Muscle layer of colon (tissue), 2 donors: ENCODE results near the gene BICDL2.
"Not testable (repeated sequence)": the region's sequence is repeated elsewhere in the genome, so short reads cannot be mapped to it uniquely, and the experiment has no call there.

Experiments used
- H3K27ac ChIP-seq: one replicate; pipeline ENCODE4 v1.7.0; 2013; ENCODE audit warnings: low read depth, mild to moderate bottlenecking, low read length, moderate library complexity
- H3K27me3 ChIP-seq, 2 donors: one replicate each; pipeline ENCODE4 v1.7.0; 2013; ENCODE audit warnings: low read length in 2 of 2, mild to moderate bottlenecking in 2 of 2; ENCODE audit not compliant: insufficient read depth in 2 of 2, control insufficient read depth in 1 of 2
- H3K36me3 ChIP-seq: one replicate; pipeline ENCODE4 v1.7.0; 2013; ENCODE audit warnings: mild to moderate bottlenecking, low read length; ENCODE audit not compliant: insufficient read depth
- H3K4me1 ChIP-seq: one replicate; pipeline ENCODE4 v1.7.0; 2013; ENCODE audit warnings: mild to moderate bottlenecking, low read length; ENCODE audit not compliant: insufficient read depth
- H3K4me3 ChIP-seq, 2 donors: one replicate each; pipeline ENCODE4 v1.7.0; 2013; ENCODE audit warnings: low read length in 2 of 2, low read depth in 1 of 2, mild to moderate bottlenecking in 1 of 2, moderate library complexity in 1 of 2
- H3K9ac ChIP-seq: one replicate; pipeline ENCODE4 v1.7.0; 2013; ENCODE audit warnings: low read length
- H3K9me3 ChIP-seq: one replicate; pipeline ENCODE4 v1.7.0; 2013; ENCODE audit warnings: mild to moderate bottlenecking, low read length
- donor health status: abdominal sarcoma.
- donor health status: Adenocarcinoma of cecum.

BICDL2 gene

DNA sequence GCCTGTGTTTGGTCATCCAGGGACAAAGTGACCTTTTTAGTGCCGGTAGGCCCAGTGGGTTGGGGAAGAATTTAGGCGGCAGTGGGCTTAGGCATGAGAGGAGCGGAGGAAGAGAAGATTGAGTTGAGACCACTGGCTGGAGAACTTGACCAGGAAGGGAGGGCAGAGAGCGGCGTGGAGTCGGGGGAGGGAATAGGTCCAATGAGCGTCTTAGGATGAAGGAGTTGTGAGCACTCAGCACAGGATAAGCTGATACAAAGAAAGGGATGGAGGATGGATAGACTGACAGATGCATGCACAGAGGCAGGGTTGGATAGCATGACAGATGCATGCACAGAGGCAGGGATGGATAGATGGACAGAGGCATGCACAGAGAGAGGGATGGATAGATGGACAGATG lies 36.7 kb upstream of the BICDL2 start:
- Histone ChIP-seq H3K4me1 (no peaks in the 10 kb centered on the region), H3K36me3 (no peaks in the 10 kb centered on the region), H3K9me3 (no peaks in the 10 kb centered on the region), H3K9ac (no peak overlapping the region), H3K4me3 (no peak overlapping the region), H3K27me3 (no peaks in the 10 kb centered on the region), H3K27ac (no peak overlapping the region)

DNA sequence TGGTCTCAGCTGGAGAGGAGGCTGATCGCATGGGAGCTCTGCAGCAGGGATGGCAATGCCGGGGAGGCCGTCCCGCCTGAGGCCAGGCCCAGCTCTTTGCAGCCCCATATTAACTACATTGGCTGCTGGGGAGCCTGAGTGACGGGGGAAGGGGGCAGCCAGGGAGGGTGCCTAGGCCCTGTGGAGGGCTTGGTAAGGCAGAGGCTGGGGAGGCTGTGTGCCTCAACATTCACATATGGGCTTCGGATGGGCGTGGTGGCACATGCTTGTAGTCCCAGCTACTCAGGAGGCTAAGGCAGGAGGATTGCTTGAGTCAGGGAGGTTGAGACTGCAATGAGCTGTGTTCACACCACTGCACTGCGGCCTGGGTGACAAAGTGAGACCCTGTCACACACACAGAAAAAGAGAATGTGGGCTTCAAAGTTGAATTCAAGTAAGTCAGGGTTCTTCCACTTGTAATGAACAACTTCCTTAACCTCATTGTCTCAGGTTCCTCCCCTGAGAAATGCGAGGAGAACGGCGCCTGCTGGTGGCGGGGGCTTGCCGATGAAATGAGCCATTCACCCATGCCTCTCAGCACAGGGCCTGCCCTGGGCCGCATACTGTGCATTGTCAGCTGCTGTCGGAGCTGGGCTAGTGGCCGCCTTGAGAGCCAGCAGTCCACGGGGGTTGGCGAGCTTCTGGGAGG lies 36.0 kb upstream of the BICDL2 start:
- not testable (repeated sequence) for H3K4me1 ChIP-seq

DNA sequence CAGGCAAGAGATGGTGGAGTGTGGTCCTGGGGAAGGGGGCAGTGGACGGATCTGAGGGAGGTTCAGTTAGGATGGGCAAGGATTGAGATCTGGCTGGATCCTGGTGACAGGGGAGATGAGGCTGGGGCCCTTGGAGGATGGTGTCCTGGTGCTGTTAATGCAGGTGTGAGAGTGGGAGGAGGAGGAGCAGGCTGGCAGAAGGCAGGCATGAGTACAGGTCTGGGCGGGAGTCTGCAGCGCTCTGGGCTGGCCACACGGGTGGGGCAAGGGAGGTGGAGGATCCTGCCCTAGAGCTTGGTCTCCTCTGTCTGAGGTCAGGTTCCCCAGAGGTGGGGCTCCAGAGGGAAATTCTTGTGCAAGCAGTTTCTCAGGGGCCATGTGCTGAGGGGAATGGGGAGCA lies 35.4 kb upstream of the BICDL2 start:
- H3K9me3 ChIP-seq, H3K27me3 ChIP-seq, H3K27ac ChIP-seq, H3K4me3 ChIP-seq, H3K36me3 ChIP-seq, H3K9ac ChIP-seq, H3K4me1 ChIP-seq: not testable (repeated sequence)

More for the DNA sequence above, 36.0 kb upstream of the BICDL2 start:
- H3K9me3 ChIP-seq, H3K36me3 ChIP-seq, H3K4me3 ChIP-seq, H3K9ac ChIP-seq, H3K27ac ChIP-seq, H3K27me3 ChIP-seq: not testable (repeated sequence)

DNA sequence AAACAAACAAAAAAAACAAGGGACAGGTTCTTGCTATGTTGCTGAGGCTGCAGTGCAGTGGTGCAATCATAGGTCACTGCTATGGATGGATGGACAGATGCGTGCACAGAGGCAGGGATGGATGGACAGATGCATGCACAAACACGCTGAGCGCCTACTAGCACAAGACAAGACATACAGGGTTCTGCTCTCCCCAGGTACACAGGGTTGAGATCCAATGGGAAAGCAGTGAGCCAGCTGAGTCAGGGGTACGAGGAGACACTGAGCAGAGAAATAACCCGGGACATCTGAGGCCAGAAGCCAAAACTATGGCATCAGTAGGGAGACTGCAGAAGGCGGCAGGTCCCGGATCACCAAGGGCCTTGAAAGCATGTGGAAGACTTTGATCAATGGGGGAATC lies 34.9 kb upstream of the BICDL2 start:
- Histone ChIP-seq H3K4me3 (no peak overlapping the region), H3K27ac (no peak overlapping the region), H3K4me1 (no peaks in the 10 kb centered on the region), H3K9ac (no peak overlapping the region), H3K9me3 (no peaks in the 10 kb centered on the region), H3K36me3 (no peaks in the 10 kb centered on the region), H3K27me3 (no peaks in the 10 kb centered on the region)

DNA sequence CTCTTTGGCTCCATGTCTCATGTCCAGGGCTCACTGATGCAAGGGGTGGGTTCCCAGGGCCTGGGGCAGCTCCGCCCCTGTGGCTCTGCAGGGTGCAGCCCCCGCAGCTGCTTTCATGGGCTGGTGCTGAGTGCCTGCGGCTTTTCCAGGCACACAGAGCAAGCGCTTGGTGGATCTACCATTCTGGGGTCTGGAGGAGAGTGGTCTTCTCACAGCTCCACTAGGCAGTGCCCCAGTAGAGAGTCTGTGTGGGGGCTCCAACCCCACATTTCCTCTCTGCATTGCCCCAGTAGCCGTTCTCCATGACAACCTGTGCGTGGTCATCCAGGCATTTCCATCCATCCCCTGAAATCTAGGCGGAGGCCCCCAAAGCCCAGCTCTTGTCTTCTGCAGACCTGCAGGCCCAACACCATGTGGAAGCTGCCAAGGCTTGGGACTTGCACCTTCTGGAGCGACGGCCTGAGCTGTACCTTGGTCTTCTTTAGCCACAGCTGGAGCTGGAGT lies 33.9 kb upstream of the BICDL2 start:
- Histone ChIP-seq H3K27ac (no peak overlapping the region), H3K9me3 (no peaks in the 10 kb centered on the region), H3K27me3 (no peaks in the 10 kb centered on the region), H3K9ac (no peak overlapping the region), H3K36me3 (no peaks in the 10 kb centered on the region), H3K4me1 (no peaks in the 10 kb centered on the region), H3K4me3 (no peak overlapping the region)

DNA sequence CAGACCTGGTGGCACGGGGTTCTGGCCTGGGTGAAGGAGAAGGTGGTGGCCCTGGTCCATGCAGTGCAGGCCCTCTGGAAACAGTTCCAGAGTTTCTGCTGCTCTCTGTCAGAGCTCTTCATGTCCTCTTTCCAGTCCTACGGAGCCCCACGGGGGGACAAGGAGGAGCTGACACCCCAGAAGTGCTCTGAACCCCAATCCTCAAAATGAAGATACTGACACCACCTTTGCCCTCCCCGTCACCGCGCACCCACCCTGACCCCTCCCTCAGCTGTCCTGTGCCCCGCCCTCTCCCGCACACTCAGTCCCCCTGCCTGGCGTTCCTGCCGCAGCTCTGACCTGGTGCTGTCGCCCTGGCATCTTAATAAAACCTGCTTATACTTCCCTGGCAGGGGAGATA lies 32.4 kb upstream of the BICDL2 start:
- not testable (repeated sequence) for H3K27me3 ChIP-seq, H3K36me3 ChIP-seq, H3K27ac ChIP-seq, H3K4me1 ChIP-seq, H3K9ac ChIP-seq, H3K9me3 ChIP-seq, H3K4me3 ChIP-seq

DNA sequence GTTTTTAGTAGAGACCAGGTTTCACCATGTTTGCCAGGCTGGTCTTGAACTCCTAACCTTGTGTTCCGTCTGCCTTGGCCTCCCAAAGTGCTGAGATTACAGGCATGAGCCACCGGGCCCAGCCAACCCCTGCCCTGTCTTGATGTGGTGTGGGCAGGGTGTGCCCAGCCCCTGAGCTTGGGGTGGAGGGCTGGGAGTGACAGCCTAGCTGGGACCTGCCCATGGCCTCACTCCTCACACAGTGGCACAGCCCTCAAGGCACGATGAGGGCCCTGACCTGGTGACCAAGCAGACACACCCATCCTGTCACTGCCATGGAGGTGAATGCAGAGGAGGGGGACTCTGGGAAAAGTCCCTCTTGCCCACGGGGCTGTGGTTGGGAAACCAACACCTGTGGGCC lies 31.7 kb upstream of the BICDL2 start:
- no peaks in the 10 kb centered on the region for H3K9me3 ChIP-seq
- no peak overlapping the region for H3K4me3 ChIP-seq
- H3K27ac ChIP-seq, result no peak overlapping the region

DNA sequence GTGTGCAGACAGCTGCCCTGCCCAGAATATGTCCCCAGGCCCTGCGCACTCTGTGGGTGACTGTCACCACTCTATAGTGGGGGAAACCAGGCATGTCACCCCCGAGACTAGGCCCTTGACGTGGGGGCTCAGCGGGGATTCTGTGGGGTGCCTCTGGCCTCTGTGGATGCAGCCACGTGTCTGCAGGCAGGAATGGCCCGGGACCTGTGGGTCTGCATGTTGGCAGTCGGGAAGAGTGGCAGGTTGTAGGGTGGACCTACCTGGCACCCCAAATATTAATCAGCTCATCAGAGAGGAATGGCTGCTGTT lies 29.6 kb upstream of the BICDL2 start:
- H3K36me3 ChIP-seq, result no peaks in the 10 kb centered on the region
- no peak overlapping the region for H3K27ac ChIP-seq
- H3K27me3 ChIP-seq, result no peaks in the 10 kb centered on the region
- H3K4me1 ChIP-seq, result peaks cover 6% of the 10 kb centered on the region
- no peak overlapping the region for H3K9ac ChIP-seq
- no peaks in the 10 kb centered on the region for H3K9me3 ChIP-seq
- H3K4me3 ChIP-seq, result peak overlapping the region; percentile 27 to 50

More for the DNA sequence above, 31.7 kb upstream of the BICDL2 start:
- H3K9ac ChIP-seq, result no peak overlapping the region
- peaks cover 6% of the 10 kb centered on the region for H3K4me1 ChIP-seq
- no peaks in the 10 kb centered on the region for H3K27me3 ChIP-seq
- no peaks in the 10 kb centered on the region for H3K36me3 ChIP-seq

DNA sequence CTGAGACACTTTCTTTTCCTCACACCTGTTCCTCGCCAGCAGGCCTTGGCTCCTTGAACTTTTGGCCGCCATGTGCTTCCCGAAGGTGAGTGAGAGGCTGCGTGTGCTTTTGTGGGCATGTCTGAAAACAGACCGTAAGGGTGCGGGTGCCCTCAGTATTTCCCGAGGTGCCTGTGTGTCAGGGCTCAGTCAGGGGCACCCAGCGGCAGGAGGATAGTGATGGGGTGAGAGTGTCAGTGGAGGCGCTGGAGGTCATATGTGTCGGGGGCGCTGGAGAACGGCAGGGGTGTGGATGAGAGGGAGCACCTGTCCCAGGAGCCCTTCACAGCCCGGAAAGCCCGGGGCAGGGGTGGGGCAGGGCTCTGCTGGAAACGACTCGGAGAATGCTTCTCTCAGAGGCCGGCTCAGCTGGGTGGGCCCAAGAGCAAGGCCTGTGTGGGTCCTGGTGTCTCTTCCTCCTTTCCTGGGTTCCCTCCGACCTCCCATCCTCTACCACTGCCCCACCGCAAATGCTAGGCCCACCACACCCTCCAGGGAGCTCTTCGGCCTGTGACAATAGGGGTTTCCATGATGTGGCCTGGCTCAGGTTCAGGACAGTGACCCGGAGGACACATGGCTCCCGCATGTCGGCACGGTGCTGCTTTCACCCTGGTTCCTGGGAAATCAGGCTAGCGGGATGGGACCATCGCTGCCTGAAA lies 29.1 kb upstream of the BICDL2 start:
- Histone ChIP-seq H3K36me3 (no peaks in the 10 kb centered on the region), H3K9ac (peak overlapping the region; percentile 30), H3K4me3 (peak overlapping the region; percentile 27 to 50), H3K27me3 (no peaks in the 10 kb centered on the region), H3K9me3 (no peaks in the 10 kb centered on the region), H3K27ac (peak overlapping the region; percentile 14), H3K4me1 (peaks cover 6% of the 10 kb centered on the region)

DNA sequence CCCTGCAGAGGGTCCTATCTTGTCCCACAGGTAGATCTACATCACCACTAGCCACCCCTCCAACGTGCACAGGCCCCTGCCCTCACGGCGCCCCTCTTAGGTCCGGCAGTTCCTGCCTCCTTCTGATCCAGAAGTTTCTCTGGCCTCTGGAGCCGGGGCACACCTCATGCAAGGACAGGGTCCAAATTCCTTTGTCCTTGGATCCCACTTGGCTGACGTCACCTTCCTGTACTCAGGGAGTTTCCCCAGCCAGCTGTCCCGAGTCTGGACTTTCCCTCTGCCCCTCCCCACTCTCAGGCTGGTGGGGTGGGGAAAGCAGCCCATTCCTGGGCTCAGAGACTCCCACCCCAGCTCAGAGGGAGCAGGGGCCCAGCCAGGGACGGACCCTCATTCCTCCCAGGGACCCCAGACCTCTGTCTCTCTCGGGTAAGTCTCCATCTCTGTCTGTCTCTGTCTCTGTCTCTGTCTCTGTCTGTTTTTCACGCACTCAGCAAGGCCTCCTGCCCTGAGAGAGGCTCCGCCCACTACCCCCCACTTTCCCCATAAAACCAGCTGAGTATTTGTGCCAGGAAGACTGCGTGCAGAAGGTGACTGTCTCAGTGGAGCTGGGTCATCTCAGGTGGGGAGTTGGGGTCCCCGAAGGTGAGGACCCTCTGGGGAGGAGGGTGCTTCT lies 28.5 kb upstream of the BICDL2 start, which contains the start of gene IL32:
Gene IL32 (plus strand): TSS at position 572 of the 673 bp plus-strand sequence. CDS start 172 bp downstream, outside the sequence.
- Histone ChIP-seq H3K4me3 (peak within 1 kb of the TSS; percentile 27 to 50), H3K36me3 (no peaks in the 10 kb centered on the region), H3K9ac (peak within 1 kb of the TSS; percentile 30)

DNA sequence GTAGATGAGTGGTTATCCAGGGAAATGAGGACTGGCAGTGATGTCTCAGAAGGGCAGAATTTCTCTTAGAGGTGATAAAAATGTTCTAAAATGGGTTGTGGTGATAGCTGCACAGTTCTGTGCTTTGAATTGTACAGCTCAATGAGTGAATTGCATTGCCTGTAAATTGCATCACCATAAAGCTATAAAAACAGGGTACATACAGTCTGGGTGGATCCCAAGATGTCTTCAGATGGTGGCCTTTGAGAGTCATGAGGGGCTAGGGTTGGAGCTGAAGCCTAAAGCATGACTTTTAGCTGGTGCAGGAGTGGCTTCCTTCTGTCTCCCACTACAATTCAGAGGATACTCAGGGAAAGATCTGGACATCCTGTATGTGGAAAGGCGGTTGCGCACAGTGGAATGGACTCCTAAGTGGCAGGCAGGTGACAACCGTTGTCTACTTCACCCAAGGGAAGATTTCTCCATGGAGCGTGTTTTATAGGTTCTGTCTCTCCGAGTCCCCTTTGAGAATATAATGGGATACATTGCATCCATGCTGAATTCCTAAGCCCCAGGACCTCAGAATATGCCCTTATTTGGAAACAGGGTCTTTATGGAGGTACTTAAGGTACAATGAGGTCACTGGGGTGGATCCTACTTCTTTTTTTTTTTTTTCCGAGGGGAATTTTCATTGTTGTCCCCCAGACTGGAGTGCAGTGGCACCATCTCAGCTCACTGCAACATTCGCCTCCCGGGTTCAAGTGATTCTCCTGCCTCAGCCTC lies 27.1 kb upstream of the BICDL2 start:
- no peak overlapping the region for H3K4me3 ChIP-seq
- peaks cover 0 to 3% of the 10 kb centered on the region in 2 donors for H3K27me3 ChIP-seq
- no peaks in the 10 kb centered on the region for H3K36me3 ChIP-seq
- H3K9me3 ChIP-seq, result no peaks in the 10 kb centered on the region
- H3K4me1 ChIP-seq, result peaks cover 12% of the 10 kb centered on the region
- H3K27ac ChIP-seq, result no peak overlapping the region
- H3K9ac ChIP-seq, result no peak overlapping the region

More for the DNA sequence above, 28.5 kb upstream of the BICDL2 start, which contains the start of gene IL32:
- Histone ChIP-seq H3K9me3 (no peaks in the 10 kb centered on the region), H3K27ac (peak within 1 kb of the TSS; percentile 41), H3K27me3 (no peaks in the 10 kb centered on the region), H3K4me1 (peaks cover 6% of the 10 kb centered on the region)
